Prostate gland (tissue), 2 donors: ENCODE data around the gene NDUFAF4. TPM values are rescaled to one million over a fixed set of nuclear protein-coding genes. Genes with fewer than 3 reads are reported as not detected.

Experiments
- DNase-seq: peaks from one replicate; pipeline ENCODE4 v3.0.0-alpha.2; 2019; ENCODE audit warnings: low spot score
- H3K27ac ChIP-seq, 2 donors: fragments of 200-600 bp; sonication (generic); 2 replicates each; pipeline ENCODE4 v1.5.1; 2017 to 2019
- H3K27me3 ChIP-seq: fragments of 200-600 bp; sonication (generic); replicated peaks from 2 replicates; pipeline ENCODE4 v1.5.1; 2019; ENCODE audit not compliant: insufficient read depth
- H3K36me3 ChIP-seq, 2 donors: fragments of 200-600 bp; sonication (generic); 1 replicate in 1 of 2; 2 replicates in 1 of 2; pipeline versions ENCODE4 v1.5.1 to v1.8.1; 2017 to 2019
- H3K4me1 ChIP-seq: fragments of 200-600 bp; sonication (generic); replicated peaks from 2 replicates; pipeline ENCODE4 v1.5.1; 2019
- H3K4me3 ChIP-seq, 2 donors: fragments of 200-600 bp; sonication (generic); 2 replicates each; pipeline ENCODE4 v1.5.1; 2017 to 2019
- H3K9me3 ChIP-seq: fragments of 200-600 bp; sonication (generic); 2 replicates; pipeline ENCODE4 v1.5.1; 2017
- POLR2A ChIP-seq: fragments of 450-650 bp; IDR thresholded peaks from one replicate; pipeline ENCODE4 v1.6.1; 2016; ENCODE audit warnings: antibody characterized with exemption, mild to moderate bottlenecking
- POLR2AphosphoS5 ChIP-seq: sonication (generic); formaldehyde crosslinking; IDR thresholded peaks from one replicate; pipeline ENCODE4 v1.6.1; 2017; ENCODE audit warnings: antibody characterized with exemption
- WGBS: methylation state at CpG from one replicate; pipeline ENCODE4 v1.1.5; 2018; 5-methylcytosine and 5-hydroxymethylcytosine counted together
- intact Hi-C: fragments of 100-400 bp; cut with DNase I; formaldehyde crosslinking; loops from one replicate; pipeline ENCODE4 v1.14.2; 2022
- total RNA-seq, 2 donors: library from RNA; depleted of rRNA; stranded (reverse); fragments of >200 nt; gene quantifications; one replicate each; pipeline ENCODE4 v1.1.0, GENCODE V29; 2016
- TF ChIP-seq, protein P1 (sequence below), 4 experiments: fragments of 200-600 bp in 2 of 4; fragments of 450-650 bp in 2 of 4; sonication (generic) in 2 of 4; IDR thresholded peaks; 1 replicate in 3 of 4; 2 replicates in 1 of 4; pipeline ENCODE4 v1.5.1; 2016 to 2019; ENCODE audit warnings: antibody characterized with exemption in 4 of 4, mild to moderate bottlenecking in 2 of 4, moderate library complexity in 2 of 4

The NDUFAF4 gene
- total RNA-seq, 2 donors from 2014 or later = 15.6 to 29.9 TPM

GRCh38 chr6:96927660-96928059 lies 30.0 kb upstream of the NDUFAF4 start:
- no peaks in the 10 kb centered on the region for H3K9me3 ChIP-seq
- TF ChIP-seq, protein P1, sequence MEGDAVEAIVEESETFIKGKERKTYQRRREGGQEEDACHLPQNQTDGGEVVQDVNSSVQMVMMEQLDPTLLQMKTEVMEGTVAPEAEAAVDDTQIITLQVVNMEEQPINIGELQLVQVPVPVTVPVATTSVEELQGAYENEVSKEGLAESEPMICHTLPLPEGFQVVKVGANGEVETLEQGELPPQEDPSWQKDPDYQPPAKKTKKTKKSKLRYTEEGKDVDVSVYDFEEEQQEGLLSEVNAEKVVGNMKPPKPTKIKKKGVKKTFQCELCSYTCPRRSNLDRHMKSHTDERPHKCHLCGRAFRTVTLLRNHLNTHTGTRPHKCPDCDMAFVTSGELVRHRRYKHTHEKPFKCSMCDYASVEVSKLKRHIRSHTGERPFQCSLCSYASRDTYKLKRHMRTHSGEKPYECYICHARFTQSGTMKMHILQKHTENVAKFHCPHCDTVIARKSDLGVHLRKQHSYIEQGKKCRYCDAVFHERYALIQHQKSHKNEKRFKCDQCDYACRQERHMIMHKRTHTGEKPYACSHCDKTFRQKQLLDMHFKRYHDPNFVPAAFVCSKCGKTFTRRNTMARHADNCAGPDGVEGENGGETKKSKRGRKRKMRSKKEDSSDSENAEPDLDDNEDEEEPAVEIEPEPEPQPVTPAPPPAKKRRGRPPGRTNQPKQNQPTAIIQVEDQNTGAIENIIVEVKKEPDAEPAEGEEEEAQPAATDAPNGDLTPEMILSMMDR (IDR thresholded peaks at IDR 0.05) = no peak
- TF ChIP-seq POLR2A (no peak), POLR2AphosphoS5 (no peak)
- no peaks in the 10 kb centered on the region for H3K36me3 ChIP-seq
- H3K4me3 ChIP-seq = no peak overlapping the region
- intact Hi-C loops = no loop called here
- no peaks in the 10 kb centered on the region for H3K27me3 ChIP-seq
- no peak overlapping the region for H3K27ac ChIP-seq
- H3K4me1 ChIP-seq = no peaks in the 10 kb centered on the region
- 88% methylated on average over 4 of the region's 4 CpGs for WGBS
- DNase-seq = no peak

GRCh38 chr6:96926425-96926824 lies 28.7 kb upstream of the NDUFAF4 start:
- Histone ChIP-seq H3K27me3 (no peaks in the 10 kb centered on the region), H3K4me1 (no peaks in the 10 kb centered on the region), H3K36me3 (no peaks in the 10 kb centered on the region), H3K27ac (no peak overlapping the region), H3K9me3 (no peaks in the 10 kb centered on the region), H3K4me3 (no peak overlapping the region)
- intact Hi-C loops = no loop called here
- TF ChIP-seq POLR2AphosphoS5 = no peak
- TF ChIP-seq, protein P1 (IDR thresholded peaks at IDR 0.05) = no peak
- TF ChIP-seq POLR2A = no peak
- 48% methylated on average over 3 of the region's 3 CpGs for WGBS
- DNase-seq = no peak

GRCh38 chr6:96925290-96925687 lies 27.6 kb upstream of the NDUFAF4 start:
- Histone ChIP-seq H3K4me3 (peak overlapping the region; percentile 45 to 50), H3K9me3 (no peaks in the 10 kb centered on the region), H3K27me3 (no peaks in the 10 kb centered on the region), H3K4me1 (no peaks in the 10 kb centered on the region), H3K36me3 (no peaks in the 10 kb centered on the region), H3K27ac (no peak overlapping the region)
- TF ChIP-seq POLR2A (no peak), POLR2AphosphoS5 (no peak)
- TF ChIP-seq, protein P1 (IDR thresholded peaks at IDR 0.05) = no peak
- 20% methylated on average over 8 of the region's 8 CpGs for WGBS
- no peak for DNase-seq
- intact Hi-C loops = no loop called here

- H3K9me3 ChIP-seq = no peaks in the 10 kb centered on the region
- H3K36me3 ChIP-seq = no peaks in the 10 kb centered on the region
- no peak for DNase-seq
- intact Hi-C loops = no loop called here
- H3K27me3 ChIP-seq = no peaks in the 10 kb centered on the region
- TF ChIP-seq, protein P1 (IDR thresholded peaks at IDR 0.05) = no peak
- TF ChIP-seq POLR2AphosphoS5 = no peak
- WGBS = 2% methylated on average over 30 of the region's 34 CpGs
- H3K27ac ChIP-seq = peak overlapping the region; percentile 78 to 80
- no peaks in the 10 kb centered on the region for H3K4me1 ChIP-seq
- H3K4me3 ChIP-seq = peak overlapping the region; percentile 45 to 50
These were observed 26.3 kb upstream of the NDUFAF4 start for GRCh38 chr6:96923871-96924493.

DNA sequence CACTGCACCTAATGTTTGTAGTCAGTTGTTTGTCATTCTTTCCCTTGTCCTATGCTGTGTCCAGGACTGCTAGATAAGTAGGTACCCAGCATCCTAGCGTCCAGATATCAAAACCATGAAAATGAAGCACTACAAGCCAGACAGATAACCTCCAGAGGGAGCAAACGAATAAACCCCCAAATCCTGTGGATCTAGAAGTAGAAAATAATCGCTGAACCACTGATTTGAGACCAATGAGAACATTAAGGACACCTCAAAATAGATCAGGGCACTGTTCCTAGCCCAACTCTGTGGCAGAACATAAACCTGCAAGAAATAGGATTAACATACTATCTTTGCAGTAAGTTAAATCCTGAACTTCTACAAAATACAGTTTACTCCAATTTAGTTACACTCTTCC lies 25.7 kb upstream of the NDUFAF4 start:
- H3K9me3 ChIP-seq = no peaks in the 10 kb centered on the region
- H3K27me3 ChIP-seq = no peaks in the 10 kb centered on the region
- intact Hi-C loops = no loop called here
- TF ChIP-seq POLR2A (no peak), POLR2AphosphoS5 (no peak)
- TF ChIP-seq, protein P1 (IDR thresholded peaks at IDR 0.05) = no peak
- WGBS = 78% methylated on average over 3 of the region's 3 CpGs
- DNase-seq = no peak
- no peaks in the 10 kb centered on the region for H3K4me1 ChIP-seq
- H3K27ac ChIP-seq = peak overlapping the region; percentile 78 to 80
- H3K36me3 ChIP-seq = no peaks in the 10 kb centered on the region
- H3K4me3 ChIP-seq = no peak overlapping the region
